GM12892 (cell line): ENCODE data around the gene PDGFRA.

Experiments
- POLR2A ChIP-seq: IDR thresholded peaks from 2 replicates; pipeline ENCODE4 v1.6.1; 2011; ENCODE audit warnings: low read depth, low read length, control low read depth
- TAF1 ChIP-seq: IDR thresholded peaks from 2 replicates; pipeline ENCODE4 v1.6.1; 2011; ENCODE audit warnings: low read depth, mild to moderate bottlenecking, control low read depth, low read length, borderline replicate concordance

GRCh38 chr4:54276641-54277430 lies 47.7 kb downstream of the PDGFRA start:
- TF ChIP-seq TAF1 (no peak), POLR2A (no peak)
